IPS-11a (cell line): Measurements from ENCODE around the gene OSBPL5.

Experiments used
- H3K4me3 ChIP-seq: one replicate; pipeline ENCODE4 v1.5.1; 2013; ENCODE audit warnings: low read depth, low read length, control low read depth

The OSBPL5 gene

DNA sequence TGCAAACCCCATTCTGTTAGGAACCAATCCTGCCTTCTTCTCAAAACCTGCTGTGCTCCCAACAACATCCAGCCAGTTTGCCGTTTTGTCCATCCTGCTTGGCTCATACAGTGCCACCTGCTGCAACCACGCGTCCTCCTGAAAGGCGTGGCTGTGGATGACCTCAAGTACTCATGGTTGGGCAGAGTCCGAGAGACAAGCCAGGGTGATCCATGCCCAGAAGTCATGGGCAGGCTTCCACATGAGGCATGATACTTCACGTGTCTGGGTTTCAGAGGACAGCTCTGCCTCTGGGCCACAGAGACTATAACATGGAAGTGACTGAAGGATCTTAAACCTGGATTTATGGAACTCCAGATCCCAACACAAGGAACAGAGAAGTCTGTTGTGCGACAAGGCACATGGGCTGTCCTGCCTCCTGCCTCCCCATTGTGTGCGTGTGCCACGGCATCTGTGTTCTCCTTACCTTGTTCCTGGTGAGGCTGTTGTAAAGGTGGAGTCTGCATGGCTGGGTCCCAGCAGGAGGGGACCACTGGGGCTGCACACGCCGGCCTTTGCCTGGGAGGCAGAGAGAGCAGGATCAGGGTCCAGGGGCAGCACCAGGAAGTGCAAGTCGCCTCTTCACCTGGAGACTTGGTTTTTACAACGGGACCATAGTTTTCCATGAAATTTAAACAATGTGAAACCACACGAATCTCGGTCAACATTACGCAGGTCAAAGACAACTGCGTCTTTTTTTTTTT lies 123.2 kb downstream of the OSBPL5 start:
- H3K4me3 ChIP-seq = no peak overlapping the region

DNA sequence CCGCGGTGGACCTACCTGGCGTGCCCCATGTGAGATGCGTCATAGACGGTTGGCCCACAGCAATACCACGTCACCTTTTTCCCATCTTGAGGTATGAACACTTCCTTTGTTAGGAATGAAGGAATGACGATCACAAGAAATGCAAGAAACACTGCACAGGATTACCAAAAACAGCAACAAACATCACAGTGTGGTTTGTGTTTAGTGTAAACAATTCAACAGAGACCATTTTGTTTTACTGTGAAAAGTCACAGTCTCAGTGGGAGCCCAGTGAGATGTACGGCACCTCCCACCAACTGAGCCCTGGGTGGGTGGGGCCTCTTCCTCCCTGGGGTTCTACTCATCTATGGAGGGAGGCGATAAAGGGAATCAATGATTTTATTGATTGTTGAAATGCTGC lies 124.2 kb downstream of the OSBPL5 start:
- H3K4me3 ChIP-seq = no peak overlapping the region

DNA sequence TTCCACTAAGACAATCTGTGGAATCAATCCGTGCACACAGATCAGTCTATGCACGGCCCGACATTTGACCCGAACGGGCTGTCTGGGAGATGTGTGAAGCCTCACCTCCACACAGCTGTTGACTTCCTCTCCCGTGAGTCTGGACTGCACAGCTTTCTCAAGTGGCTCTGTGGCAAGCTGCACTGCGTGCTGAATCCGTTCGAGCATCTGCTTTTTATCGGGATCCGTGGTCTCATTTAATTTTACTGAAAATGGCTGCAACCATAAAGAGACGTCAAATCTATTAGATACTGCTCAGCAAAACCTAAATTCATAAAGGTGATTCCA lies 127.2 kb downstream of the OSBPL5 start:
- no peak overlapping the region for H3K4me3 ChIP-seq
